RWPE2 (cell line): Measurements from ENCODE around the gene SEC61A1.
A peak's percentile ranks its signal among the peaks of the same experiment; 100 is the strongest.

Experiments
- ATAC-seq: fragments of 200-7000 bp; cut with Tn5 transposase; 3 replicates; pipeline ENCODE4 v1.9.1; 2021; ENCODE audit warnings: low read depth
- DNase-seq: peaks from one replicate; pipeline ENCODE4 v3.0.0-alpha.2; 2020; ENCODE audit warnings: low spot score
- H3K27ac ChIP-seq: fragments of 450-650 bp; 2 replicates; pipeline ENCODE4 v1.5.1; 2017; ENCODE audit warnings: mild to moderate bottlenecking; ENCODE audit not compliant: poor library complexity, severe bottlenecking
- H3K27me3 ChIP-seq: fragments of 250-450 bp; sonication (Bioruptor Pico); 2 replicates; pipeline ENCODE4 v1.5.1; 2021; ENCODE audit warnings: mild to moderate bottlenecking, moderate library complexity; ENCODE audit not compliant: insufficient read depth, poor library complexity, severe bottlenecking
- H3K36me3 ChIP-seq: fragments of 250-450 bp; sonication (Bioruptor Pico); 2 replicates; pipeline ENCODE4 v1.5.1; 2020; ENCODE audit warnings: low read depth, mild to moderate bottlenecking, moderate library complexity
- H3K4me1 ChIP-seq: fragments of 250-450 bp; sonication (Bioruptor Pico); 2 replicates; pipeline ENCODE4 v1.5.1; 2021; ENCODE audit warnings: mild to moderate bottlenecking, moderate library complexity; ENCODE audit not compliant: insufficient read depth, poor library complexity, severe bottlenecking
- H3K4me3 ChIP-seq: fragments of 250-450 bp; sonication (Bioruptor Pico); 2 replicates; pipeline ENCODE4 v1.5.1; 2021; ENCODE audit warnings: mild to moderate bottlenecking, moderate library complexity; ENCODE audit not compliant: severe bottlenecking
- H3K9me3 ChIP-seq: fragments of 250-450 bp; sonication (Bioruptor Pico); 2 replicates; pipeline ENCODE4 v1.5.1; 2021; ENCODE audit warnings: mild to moderate bottlenecking, moderate library complexity; ENCODE audit not compliant: severe bottlenecking
- TF ChIP-seq, protein P1 (sequence below): fragments of 450-650 bp; IDR thresholded peaks from one replicate; pipeline ENCODE4 v1.5.1; 2017; ENCODE audit warnings: mild to moderate bottlenecking, moderate library complexity; ENCODE audit not compliant: poor library complexity, severe bottlenecking

SEC61A1 gene

DNA sequence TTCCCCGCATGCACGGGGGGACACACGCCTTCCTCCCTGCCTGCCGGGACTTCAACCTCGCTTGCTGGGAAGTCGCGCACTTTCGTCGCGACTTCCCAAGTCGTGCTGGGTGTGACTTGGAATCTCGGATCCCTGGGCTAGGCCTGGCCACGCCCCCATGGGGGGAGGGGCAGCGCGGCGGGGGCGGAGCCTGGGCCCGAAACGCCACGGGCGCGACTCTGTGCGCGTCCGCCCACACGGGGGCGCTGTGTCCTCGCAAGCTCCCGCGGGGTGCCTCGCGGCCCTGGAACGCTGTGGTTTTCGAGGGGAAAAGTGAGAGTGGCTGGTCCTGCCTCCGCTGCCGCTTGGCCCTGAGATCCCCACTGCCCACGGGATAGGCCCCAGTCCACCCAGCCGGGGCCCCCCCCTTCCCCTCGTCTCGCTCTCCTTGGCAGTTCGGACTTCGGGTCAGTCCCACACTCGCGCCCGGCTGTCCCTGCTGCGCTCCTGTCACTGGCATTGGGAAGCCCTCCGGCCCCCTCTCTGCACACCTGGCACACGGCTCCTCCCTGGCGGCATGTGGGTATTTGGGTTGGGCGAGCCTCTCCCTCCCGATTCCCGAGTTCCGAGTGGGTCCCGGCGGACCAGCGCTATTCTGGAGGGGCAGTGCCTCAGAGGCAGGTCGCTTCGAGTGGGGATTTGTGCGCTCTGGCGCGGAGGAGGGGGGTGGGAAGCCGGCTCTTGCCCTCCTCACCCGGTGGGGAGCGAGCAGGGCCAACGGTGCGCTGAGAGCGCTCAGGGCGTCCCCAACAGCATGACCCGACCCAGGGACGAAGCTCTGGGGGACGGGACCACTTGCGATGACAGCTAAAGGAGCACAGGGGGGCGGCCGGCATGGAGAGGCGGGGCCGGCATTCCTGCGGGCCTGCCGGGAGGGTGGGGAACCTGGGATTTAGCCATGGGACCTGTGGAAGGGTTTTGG is 23.6 kb downstream of the SEC61A1 start:
- TF ChIP-seq, protein P1, sequence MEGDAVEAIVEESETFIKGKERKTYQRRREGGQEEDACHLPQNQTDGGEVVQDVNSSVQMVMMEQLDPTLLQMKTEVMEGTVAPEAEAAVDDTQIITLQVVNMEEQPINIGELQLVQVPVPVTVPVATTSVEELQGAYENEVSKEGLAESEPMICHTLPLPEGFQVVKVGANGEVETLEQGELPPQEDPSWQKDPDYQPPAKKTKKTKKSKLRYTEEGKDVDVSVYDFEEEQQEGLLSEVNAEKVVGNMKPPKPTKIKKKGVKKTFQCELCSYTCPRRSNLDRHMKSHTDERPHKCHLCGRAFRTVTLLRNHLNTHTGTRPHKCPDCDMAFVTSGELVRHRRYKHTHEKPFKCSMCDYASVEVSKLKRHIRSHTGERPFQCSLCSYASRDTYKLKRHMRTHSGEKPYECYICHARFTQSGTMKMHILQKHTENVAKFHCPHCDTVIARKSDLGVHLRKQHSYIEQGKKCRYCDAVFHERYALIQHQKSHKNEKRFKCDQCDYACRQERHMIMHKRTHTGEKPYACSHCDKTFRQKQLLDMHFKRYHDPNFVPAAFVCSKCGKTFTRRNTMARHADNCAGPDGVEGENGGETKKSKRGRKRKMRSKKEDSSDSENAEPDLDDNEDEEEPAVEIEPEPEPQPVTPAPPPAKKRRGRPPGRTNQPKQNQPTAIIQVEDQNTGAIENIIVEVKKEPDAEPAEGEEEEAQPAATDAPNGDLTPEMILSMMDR = peak; percentile 94
- Histone ChIP-seq H3K27me3 (no peaks in the 10 kb centered on the region), H3K36me3 (peaks cover 49% of the 10 kb centered on the region), H3K9me3 (no peaks in the 10 kb centered on the region), H3K4me1 (peaks cover 18% of the 10 kb centered on the region), H3K27ac (peak overlapping the region; percentile 51), H3K4me3 (peak overlapping the region; percentile 12)
- ATAC-seq (peak; percentile 65), DNase-seq (no peak)

DNA sequence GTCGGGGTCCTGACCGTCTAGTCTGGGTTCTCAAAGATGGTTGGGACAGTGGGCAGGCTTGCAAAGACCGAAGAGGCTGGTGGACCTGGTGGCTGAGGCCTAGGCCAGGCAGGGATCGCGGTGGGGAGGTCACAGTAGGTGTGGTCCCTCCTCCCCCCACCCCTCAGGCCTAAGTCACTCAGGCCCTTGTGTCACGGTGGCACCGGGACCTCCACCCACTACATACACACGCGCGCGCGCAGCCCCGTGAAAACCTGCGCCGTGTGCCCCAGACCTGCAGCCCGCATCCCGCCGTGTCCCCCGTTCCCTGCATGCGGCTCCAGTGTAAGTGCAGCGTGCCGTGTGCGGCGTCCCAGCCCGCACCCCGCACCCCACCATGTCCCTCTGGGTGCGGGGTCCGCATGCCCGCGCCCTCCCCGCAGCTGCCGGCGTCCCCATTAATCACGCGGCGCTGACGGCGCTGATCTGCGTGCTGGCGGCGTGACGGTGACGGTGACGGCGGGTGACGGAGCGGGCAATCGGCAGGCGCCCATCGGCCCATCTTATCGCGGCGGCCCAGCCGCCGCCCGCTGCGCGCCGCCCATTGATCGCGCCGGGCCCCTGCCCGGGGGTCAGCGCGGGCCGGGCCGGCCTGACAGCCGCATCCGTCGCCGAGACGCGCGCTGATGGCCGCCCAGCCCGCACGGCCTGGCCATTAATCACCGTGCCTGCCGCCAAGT is 24.4 kb downstream of the SEC61A1 start:
- ATAC-seq (no peak), DNase-seq (no peak)
- Histone ChIP-seq H3K36me3 (peaks cover 49% of the 10 kb centered on the region), H3K27ac (no peak overlapping the region), H3K4me3 (no peak overlapping the region), H3K9me3 (no peaks in the 10 kb centered on the region), H3K27me3 (no peaks in the 10 kb centered on the region), H3K4me1 (peaks cover 18% of the 10 kb centered on the region)
- TF ChIP-seq, protein P1 = no peak

GRCh38 chr3:128077202-128077624 is 25.0 kb downstream of the SEC61A1 start:
- ATAC-seq = no peak
- no peak overlapping the region for H3K27ac ChIP-seq
- no peak for DNase-seq
- H3K4me3 ChIP-seq = no peak overlapping the region
- TF ChIP-seq, protein P1 = no peak
- H3K36me3 ChIP-seq = peaks cover 50% of the 10 kb centered on the region
- H3K4me1 ChIP-seq = peaks cover 18% of the 10 kb centered on the region
- no peaks in the 10 kb centered on the region for H3K27me3 ChIP-seq
- no peaks in the 10 kb centered on the region for H3K9me3 ChIP-seq

GRCh38 chr3:128077665-128078064 is 25.4 kb downstream of the SEC61A1 start:
- H3K4me3 ChIP-seq = no peak overlapping the region
- H3K9me3 ChIP-seq = no peaks in the 10 kb centered on the region
- no peak for DNase-seq
- no peak for ATAC-seq
- H3K27me3 ChIP-seq = no peaks in the 10 kb centered on the region
- no peak overlapping the region for H3K27ac ChIP-seq
- peaks cover 50% of the 10 kb centered on the region for H3K36me3 ChIP-seq
- TF ChIP-seq, protein P1 = no peak
- peaks cover 18% of the 10 kb centered on the region for H3K4me1 ChIP-seq
